GM12873 (cell line): ENCODE data around the gene SOX21.

Experiments
- CTCF ChIP-seq: IDR thresholded peaks from 2 replicates; pipeline ENCODE4 v1.5.1; 2012; ENCODE audit warnings: low read depth, mild to moderate bottlenecking, moderate library complexity, low read length, control low read depth; ENCODE audit not compliant: insufficient read depth; ENCODE audit errors: missing control alignments

SOX21 gene

GRCh38 chr13:94711561-94712286, 621 bp downstream of the SOX21 start:
- TF ChIP-seq CTCF: no peak

- TF ChIP-seq CTCF: peak; percentile 30
Measured at GRCh38 chr13:94710881-94711560, 1.3 kb downstream of the SOX21 start.

- no peak for TF ChIP-seq CTCF
Measured at GRCh38 chr13:94710065-94710781, 2.1 kb downstream of the SOX21 start.

GRCh38 chr13:94709001-94709834, 3.1 kb downstream of the SOX21 start:
- TF ChIP-seq CTCF: no peak

- no peak for TF ChIP-seq CTCF
Measured at GRCh38 chr13:94708031-94708859, 4.1 kb downstream of the SOX21 start.

GRCh38 chr13:94707400-94708021, 4.8 kb downstream of the SOX21 start:
- TF ChIP-seq CTCF: no peak
